ENCODE results near the gene BANP.

DNA sequence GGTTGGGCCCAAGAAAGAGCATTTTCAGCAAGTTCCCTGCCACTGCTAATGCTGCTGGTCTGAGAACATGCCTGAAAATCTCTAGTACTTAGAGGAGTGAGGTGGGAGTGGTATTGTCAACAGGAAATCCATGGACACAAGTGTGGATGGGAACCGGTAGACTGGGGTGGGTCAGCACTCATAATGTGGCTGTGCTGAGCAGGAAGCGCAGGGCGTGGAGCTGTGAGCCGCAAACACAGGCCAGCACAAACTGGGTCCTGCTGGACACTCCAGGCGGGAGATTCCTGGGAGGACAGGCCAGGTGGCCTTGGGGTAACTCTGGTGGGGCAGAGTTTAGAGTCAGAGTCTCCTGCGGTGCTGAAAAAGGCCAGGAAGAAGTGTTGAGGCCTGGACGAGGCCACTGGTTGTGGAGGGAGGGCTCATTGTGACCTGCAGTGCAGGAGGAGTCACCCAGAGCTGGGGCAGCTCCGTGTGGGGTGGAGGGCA lies 62.6 kb downstream of the BANP start:
- TF ChIP-seq CTCF (IDR thresholded peaks at IDR 0.05; ENCODE audit: poor library complexity) (no peak), EZH2 (IDR thresholded peaks at IDR 0.05; ENCODE audit: borderline replicate concordance) (no peak)
